HFF-Myc (cell line): ENCODE measurements around the gene CRYL1.

Source experiments
- DNase-seq: peaks from one replicate; pipeline ENCODE4 v3.0.0-alpha.2; 2011; ENCODE audit warnings: low read depth; ENCODE audit errors: extremely low read depth
- H3K4me3 ChIP-seq: replicated peaks from 2 replicates; pipeline ENCODE4 v1.5.1; 2011; ENCODE audit warnings: low read depth, mild to moderate bottlenecking, control low read depth, low read length
- TF ChIP-seq, protein P1 (sequence below): IDR thresholded peaks from 2 replicates; pipeline ENCODE4 v1.5.1; 2012; ENCODE audit warnings: mild to moderate bottlenecking, low read depth, low read length, control low read depth; ENCODE audit errors: missing control alignments

Gene CRYL1

DNA sequence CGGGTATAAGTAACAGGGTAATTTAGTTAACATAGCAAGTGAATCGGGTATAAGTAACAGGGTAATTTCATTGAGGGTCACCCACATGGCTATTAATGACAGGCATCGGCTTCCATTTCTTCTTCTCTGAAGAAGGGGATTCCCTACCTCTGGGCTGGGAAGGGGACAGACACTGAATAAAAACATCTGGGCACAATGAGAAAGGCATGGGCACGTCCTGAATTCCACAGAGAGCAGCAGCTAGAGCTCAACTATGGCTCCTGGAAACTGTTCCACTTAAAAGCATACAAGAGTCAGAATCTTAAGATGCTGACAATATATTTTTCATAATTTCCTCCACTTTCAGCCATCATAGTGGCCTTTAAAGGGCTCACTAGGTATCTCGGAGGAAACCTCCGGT, 51.8 kb downstream of the CRYL1 start:
- DNase-seq: no peak
- no peak overlapping the region for H3K4me3 ChIP-seq
- TF ChIP-seq, protein P1, sequence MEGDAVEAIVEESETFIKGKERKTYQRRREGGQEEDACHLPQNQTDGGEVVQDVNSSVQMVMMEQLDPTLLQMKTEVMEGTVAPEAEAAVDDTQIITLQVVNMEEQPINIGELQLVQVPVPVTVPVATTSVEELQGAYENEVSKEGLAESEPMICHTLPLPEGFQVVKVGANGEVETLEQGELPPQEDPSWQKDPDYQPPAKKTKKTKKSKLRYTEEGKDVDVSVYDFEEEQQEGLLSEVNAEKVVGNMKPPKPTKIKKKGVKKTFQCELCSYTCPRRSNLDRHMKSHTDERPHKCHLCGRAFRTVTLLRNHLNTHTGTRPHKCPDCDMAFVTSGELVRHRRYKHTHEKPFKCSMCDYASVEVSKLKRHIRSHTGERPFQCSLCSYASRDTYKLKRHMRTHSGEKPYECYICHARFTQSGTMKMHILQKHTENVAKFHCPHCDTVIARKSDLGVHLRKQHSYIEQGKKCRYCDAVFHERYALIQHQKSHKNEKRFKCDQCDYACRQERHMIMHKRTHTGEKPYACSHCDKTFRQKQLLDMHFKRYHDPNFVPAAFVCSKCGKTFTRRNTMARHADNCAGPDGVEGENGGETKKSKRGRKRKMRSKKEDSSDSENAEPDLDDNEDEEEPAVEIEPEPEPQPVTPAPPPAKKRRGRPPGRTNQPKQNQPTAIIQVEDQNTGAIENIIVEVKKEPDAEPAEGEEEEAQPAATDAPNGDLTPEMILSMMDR: no peak

DNA sequence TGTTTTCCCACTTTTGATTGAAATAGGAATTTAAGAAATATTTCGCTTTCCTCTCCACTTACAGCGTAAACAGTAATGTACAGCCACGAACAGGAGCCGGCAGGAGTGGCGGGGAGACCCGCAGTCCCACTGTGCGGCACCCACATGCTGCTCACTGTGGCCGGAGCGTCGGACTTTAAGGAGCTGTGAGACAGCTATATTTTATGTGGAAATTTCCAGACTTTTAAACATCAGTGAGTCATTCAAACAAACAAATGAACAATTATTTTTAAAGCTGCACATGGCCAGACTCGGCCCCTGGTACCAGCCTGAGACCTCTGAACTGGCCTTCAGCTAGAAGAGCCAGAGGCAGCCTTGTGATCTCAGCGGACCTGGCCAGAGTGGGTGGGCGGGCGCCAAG, 52.5 kb downstream of the CRYL1 start:
- TF ChIP-seq, protein P1: no peak
- DNase-seq: no peak
- no peak overlapping the region for H3K4me3 ChIP-seq

GRCh38 chr13:20472531-20472930, 53.1 kb downstream of the CRYL1 start:
- DNase-seq: no peak
- TF ChIP-seq, protein P1: no peak
- no peak overlapping the region for H3K4me3 ChIP-seq

DNA sequence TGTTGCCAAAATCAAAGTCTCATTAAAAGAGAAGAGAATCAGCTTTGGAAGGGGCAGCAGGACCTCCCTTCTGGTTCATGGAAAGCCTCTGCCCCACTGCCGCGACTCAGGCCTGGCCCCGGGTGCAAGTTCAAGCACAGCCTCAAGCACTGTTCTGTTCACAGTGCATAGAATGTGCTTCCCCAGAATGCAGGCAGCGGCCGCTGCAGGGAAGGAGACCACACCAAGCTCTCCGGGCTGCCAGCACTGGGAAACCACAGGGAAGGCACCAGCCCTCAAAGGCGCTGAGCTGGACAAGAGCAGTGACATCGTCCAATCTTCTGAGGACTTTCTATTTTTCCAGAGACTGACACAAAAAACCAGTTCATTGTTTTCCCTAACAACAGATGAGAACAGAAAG, 55.5 kb downstream of the CRYL1 start:
- TF ChIP-seq, protein P1: no peak
- no peak for DNase-seq
- no peak overlapping the region for H3K4me3 ChIP-seq

DNA sequence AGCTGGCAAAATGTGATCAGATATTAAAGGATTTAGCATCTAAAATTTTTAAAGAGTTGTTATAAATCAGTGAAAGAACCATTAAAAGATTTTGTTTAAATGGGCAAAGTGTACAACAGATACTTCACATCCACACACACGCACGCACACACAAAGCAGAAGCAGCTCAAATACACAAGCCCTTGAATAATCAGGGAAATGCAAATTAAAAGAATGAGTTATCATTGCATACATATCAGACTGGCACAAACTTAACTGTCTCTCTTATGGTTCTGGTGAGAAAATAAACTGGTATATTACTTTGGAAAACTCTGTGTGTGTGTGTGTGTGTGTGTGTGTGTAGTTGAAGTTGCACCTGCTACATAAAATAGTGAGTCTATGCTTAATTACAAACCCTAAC, 59.3 kb downstream of the CRYL1 start:
- TF ChIP-seq, protein P1: no peak
- H3K4me3 ChIP-seq: no peak overlapping the region
- DNase-seq: no peak

DNA sequence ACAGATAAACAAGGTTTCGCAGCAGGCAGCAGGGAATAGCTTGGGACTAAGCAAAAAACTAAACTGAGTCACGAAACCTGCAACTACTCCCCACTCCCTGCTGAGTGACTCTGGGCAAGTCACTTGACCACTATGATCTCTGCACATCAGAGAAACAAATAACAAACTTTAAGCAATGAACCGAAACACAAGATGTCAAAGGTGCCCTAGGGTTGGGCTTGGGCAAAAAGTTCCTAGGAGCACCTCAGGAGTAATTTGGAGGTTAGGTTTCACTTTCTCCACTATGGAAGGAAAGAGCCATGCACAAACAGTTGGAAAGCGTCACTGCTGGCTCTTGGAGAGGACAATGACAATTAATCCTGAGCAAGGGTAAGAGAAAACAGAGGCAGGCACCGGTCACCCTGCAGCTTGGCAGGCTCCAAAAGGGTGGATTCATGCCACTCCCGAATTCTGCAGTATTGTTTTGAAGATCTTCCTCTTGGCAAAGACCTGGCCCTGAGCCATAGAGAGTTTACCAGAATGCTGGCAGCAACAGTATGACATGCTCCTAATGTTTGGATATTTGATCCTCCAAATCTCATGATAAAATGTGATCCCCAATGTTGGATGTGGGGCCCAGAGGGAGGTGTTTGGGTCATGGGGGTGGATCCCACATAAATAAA, 60.3 kb downstream of the CRYL1 start:
- H3K4me3 ChIP-seq: no peak overlapping the region
- no peak for DNase-seq
- TF ChIP-seq, protein P1: no peak

- DNase-seq: no peak
- no peak overlapping the region for H3K4me3 ChIP-seq
- TF ChIP-seq, protein P1: no peak
These were observed 62.7 kb downstream of the CRYL1 start for GRCh38 chr13:20462921-20463320.
